ENCODE results near the gene PDIK1L.

DNA sequence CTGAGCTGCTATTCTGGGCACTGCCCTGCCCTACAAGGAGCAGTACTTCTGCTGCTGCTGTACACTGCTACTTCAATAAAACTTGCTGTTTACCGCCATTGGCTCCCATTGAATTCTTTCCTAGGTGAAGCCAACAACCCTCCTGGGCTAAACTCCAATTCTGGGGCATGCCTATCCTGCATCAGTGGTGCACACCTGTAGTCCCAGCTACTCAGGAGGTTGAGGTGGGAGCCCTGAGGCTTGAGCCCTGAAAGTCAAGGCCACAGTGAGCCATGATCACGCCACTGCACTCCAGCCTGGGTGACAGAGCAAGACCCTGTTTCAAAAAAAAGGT is 21.2 kb downstream of the PDIK1L start:
- TF ChIP-seq, protein P1, sequence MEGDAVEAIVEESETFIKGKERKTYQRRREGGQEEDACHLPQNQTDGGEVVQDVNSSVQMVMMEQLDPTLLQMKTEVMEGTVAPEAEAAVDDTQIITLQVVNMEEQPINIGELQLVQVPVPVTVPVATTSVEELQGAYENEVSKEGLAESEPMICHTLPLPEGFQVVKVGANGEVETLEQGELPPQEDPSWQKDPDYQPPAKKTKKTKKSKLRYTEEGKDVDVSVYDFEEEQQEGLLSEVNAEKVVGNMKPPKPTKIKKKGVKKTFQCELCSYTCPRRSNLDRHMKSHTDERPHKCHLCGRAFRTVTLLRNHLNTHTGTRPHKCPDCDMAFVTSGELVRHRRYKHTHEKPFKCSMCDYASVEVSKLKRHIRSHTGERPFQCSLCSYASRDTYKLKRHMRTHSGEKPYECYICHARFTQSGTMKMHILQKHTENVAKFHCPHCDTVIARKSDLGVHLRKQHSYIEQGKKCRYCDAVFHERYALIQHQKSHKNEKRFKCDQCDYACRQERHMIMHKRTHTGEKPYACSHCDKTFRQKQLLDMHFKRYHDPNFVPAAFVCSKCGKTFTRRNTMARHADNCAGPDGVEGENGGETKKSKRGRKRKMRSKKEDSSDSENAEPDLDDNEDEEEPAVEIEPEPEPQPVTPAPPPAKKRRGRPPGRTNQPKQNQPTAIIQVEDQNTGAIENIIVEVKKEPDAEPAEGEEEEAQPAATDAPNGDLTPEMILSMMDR (IDR thresholded peaks at IDR 0.05), result no peak
- no peak for TF ChIP-seq POLR2A (IDR thresholded peaks at IDR 0.05)
